Measurements from ENCODE around the gene TMEM61. TPM values are rescaled to one million over a fixed set of nuclear protein-coding genes. Genes with fewer than 3 reads are reported as not detected.
A peak's percentile ranks its signal among the peaks of the same experiment; 100 is the strongest.
"Not testable (repeated sequence)": the region's sequence is repeated elsewhere in the genome, so short reads cannot be mapped to it uniquely, and the experiment has no call there.

Gene TMEM61
- total RNA-seq, 1 donor from 2014 or later: 2.9 TPM

- DNase-seq (ENCODE audit: low read depth) (no peak), FAIRE-seq (no peak)
- TF ChIP-seq CTCF (IDR thresholded peaks at IDR 0.05; ENCODE audit: insufficient read depth, low read length, severe bottlenecking): no peak
- no peaks in the 10 kb centered on the region for H3K36me3 ChIP-seq (ENCODE audit: control insufficient read depth, insufficient read depth, low read length)
- peaks cover 2% of the 10 kb centered on the region for H3K27me3 ChIP-seq (ENCODE audit: control insufficient read depth, insufficient read depth, low read length)
- H3K4me3 ChIP-seq (ENCODE audit: low read depth, low read length): no peak overlapping the region
Observed at GRCh38 chr1:55015731-55016620, 35.5 kb downstream of the TMEM61 start.

DNA sequence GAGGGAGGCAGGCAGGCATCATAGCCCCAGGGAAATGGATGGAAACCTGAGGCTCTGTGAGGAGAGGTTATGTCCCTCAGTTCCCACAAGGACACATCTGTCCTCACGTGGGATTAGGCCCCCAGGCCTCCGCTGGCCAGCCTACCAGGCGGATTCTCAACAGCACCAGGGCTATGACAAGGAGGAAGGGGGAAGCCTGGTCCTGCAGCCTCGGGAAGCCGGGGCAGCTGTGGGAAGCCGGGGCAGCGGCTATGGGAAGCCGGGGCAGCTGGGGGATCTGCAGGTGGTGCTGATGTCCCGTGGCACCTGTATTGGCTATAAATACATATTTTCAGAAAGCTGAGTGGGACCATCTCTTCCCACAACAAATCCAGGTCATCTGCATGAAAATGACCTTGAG lies 38.0 kb downstream of the TMEM61 start:
- FAIRE-seq (no peak), DNase-seq (ENCODE audit: low read depth) (no peak)
- H3K27me3 ChIP-seq (ENCODE audit: control insufficient read depth, insufficient read depth, low read length): peaks cover 2% of the 10 kb centered on the region
- no peak for TF ChIP-seq CTCF (IDR thresholded peaks at IDR 0.05; ENCODE audit: insufficient read depth, low read length, severe bottlenecking)
- no peak overlapping the region for H3K4me3 ChIP-seq (ENCODE audit: low read depth, low read length)
- H3K36me3 ChIP-seq (ENCODE audit: control insufficient read depth, insufficient read depth, low read length): no peaks in the 10 kb centered on the region

- peak; percentile 81 for FAIRE-seq
- Histone ChIP-seq H3K27me3 (ENCODE audit: control insufficient read depth, insufficient read depth, low read length) (peaks cover 2% of the 10 kb centered on the region), H3K4me3 (ENCODE audit: low read depth, low read length) (no peak overlapping the region), H3K36me3 (ENCODE audit: control insufficient read depth, insufficient read depth, low read length) (no peaks in the 10 kb centered on the region)
- TF ChIP-seq CTCF (IDR thresholded peaks at IDR 0.05; ENCODE audit: insufficient read depth, low read length, severe bottlenecking): peak; percentile 99
- peak; percentile 80 for DNase-seq (ENCODE audit: low read depth)
Observed at GRCh38 chr1:55021942-55022546, 41.6 kb downstream of the TMEM61 start.

DNA sequence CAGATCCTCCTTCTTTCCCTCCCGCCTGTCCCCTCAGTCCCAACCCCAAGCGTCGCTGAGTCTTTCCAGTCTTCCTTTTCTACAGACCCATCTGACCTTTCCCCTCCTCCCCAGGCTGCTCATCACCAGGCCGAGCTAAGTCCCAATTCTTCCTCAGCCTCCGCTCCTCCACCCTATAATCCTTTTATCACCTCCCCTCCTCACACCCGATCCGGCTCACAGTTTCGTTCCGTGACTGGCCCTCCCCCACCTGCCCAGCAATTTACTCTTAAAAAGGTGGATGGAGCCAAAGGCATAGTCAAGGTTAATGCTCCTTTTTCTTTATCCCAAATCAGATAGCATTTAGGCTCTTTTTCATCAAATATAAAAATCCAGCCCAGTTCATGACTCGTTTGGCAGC lies 43.7 kb downstream of the TMEM61 start:
- DNase-seq (ENCODE audit: low read depth); H3K36me3 ChIP-seq (ENCODE audit: control insufficient read depth, insufficient read depth, low read length); FAIRE-seq; H3K27me3 ChIP-seq (ENCODE audit: control insufficient read depth, insufficient read depth, low read length); H3K4me3 ChIP-seq (ENCODE audit: low read depth, low read length): not testable (repeated sequence)

DNA sequence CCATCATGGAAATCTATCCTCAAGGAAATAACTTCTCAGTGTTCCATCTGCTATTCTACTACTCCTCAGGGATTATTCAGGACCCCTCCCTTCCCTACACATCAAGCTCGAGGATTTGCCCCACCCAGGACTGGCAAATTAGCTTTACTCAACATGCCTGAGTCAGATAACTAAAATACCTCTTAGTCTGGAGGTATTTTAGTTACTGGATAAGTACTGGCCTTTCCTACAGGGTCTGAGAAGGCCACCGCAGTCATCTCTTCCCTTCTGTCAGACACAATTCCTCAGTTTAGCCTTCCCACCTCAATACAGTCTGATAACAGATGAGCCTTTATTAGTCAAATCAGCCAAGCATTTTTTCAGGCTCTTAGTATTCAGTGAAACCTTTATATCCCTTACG lies 46.3 kb downstream of the TMEM61 start:
- H3K27me3 ChIP-seq (ENCODE audit: control insufficient read depth, insufficient read depth, low read length); DNase-seq (ENCODE audit: low read depth); H3K4me3 ChIP-seq (ENCODE audit: low read depth, low read length); FAIRE-seq; H3K36me3 ChIP-seq (ENCODE audit: control insufficient read depth, insufficient read depth, low read length): not testable (repeated sequence)

GRCh38 chr1:55031098-55031497 lies 50.7 kb downstream of the TMEM61 start:
- H3K27me3 ChIP-seq (ENCODE audit: control insufficient read depth, insufficient read depth, low read length); DNase-seq (ENCODE audit: low read depth); FAIRE-seq: not testable (repeated sequence)

GRCh38 chr1:55033265-55033614 lies 52.8 kb downstream of the TMEM61 start:
- H3K36me3 ChIP-seq (ENCODE audit: control insufficient read depth, insufficient read depth, low read length): no peaks in the 10 kb centered on the region
- H3K4me3 ChIP-seq (ENCODE audit: low read depth, low read length): no peak overlapping the region
- no peak for TF ChIP-seq CTCF (IDR thresholded peaks at IDR 0.05; ENCODE audit: insufficient read depth, low read length, severe bottlenecking)
- FAIRE-seq (no peak), DNase-seq (ENCODE audit: low read depth) (no peak)
- H3K27me3 ChIP-seq (ENCODE audit: control insufficient read depth, insufficient read depth, low read length): peaks cover 4% of the 10 kb centered on the region

More at GRCh38 chr1:55031098-55031497, 50.7 kb downstream of the TMEM61 start:
- H3K36me3 ChIP-seq (ENCODE audit: control insufficient read depth, insufficient read depth, low read length); H3K4me3 ChIP-seq (ENCODE audit: low read depth, low read length): not testable (repeated sequence)
